ENCODE data around the gene TMEM150C.
"Not testable (repeated sequence)": the region's sequence is repeated elsewhere in the genome, so short reads cannot be mapped to it uniquely, and the experiment has no call there.

TMEM150C gene

GRCh38 chr4:82510216-82510615 lies 51.6 kb downstream of the TMEM150C start:
- DNase-seq, result no peak

- no peak for DNase-seq
Observed at GRCh38 chr4:82508806-82509428, 52.9 kb downstream of the TMEM150C start.

GRCh38 chr4:82508011-82508410 lies 53.8 kb downstream of the TMEM150C start:
- DNase-seq, result no peak

- DNase-seq, result no peak
Observed at GRCh38 chr4:82501154-82501442, 60.7 kb downstream of the TMEM150C start.

- no peak for DNase-seq
Observed at GRCh38 chr4:82500435-82501153, 61.2 kb downstream of the TMEM150C start.

- DNase-seq, result no peak
Observed at GRCh38 chr4:82499738-82500434, 61.9 kb downstream of the TMEM150C start.

- no peak for DNase-seq
Observed at GRCh38 chr4:82496349-82496748, 65.4 kb downstream of the TMEM150C start.

- no peak for DNase-seq
Observed at GRCh38 chr4:82495666-82496065, 66.1 kb downstream of the TMEM150C start.

- no peak for DNase-seq
Observed at GRCh38 chr4:82493721-82494425, 67.9 kb downstream of the TMEM150C start.

- DNase-seq, result no peak
Observed at GRCh38 chr4:82491251-82491960, 70.4 kb downstream of the TMEM150C start.

GRCh38 chr4:82489987-82490386 lies 71.8 kb downstream of the TMEM150C start:
- no peak for DNase-seq

- no peak for DNase-seq
Observed at GRCh38 chr4:82489076-82489475, 72.7 kb downstream of the TMEM150C start.

- no peak for DNase-seq
Observed at GRCh38 chr4:82484996-82485783, 76.6 kb downstream of the TMEM150C start.

GRCh38 chr4:82482387-82482786 lies 79.4 kb downstream of the TMEM150C start:
- no peak for DNase-seq

- no peak for DNase-seq
Observed at GRCh38 chr4:82481506-82481840, 80.3 kb downstream of the TMEM150C start.

- no peak for DNase-seq
Observed at GRCh38 chr4:82480771-82481505, 80.8 kb downstream of the TMEM150C start.

GRCh38 chr4:82479562-82479961 lies 82.2 kb downstream of the TMEM150C start:
- no peak for DNase-seq

- DNase-seq, result not testable (repeated sequence)
Observed at GRCh38 chr4:82477469-82477868, 84.3 kb downstream of the TMEM150C start.

GRCh38 chr4:82475931-82476330 lies 85.9 kb downstream of the TMEM150C start:
- DNase-seq, result not testable (repeated sequence)

- DNase-seq, result no peak
Observed at GRCh38 chr4:82473621-82474164, 88.1 kb downstream of the TMEM150C start.

- DNase-seq, result not testable (repeated sequence)
Observed at GRCh38 chr4:82473080-82473479, 88.7 kb downstream of the TMEM150C start.

Data from CD4-positive, alpha-beta T cell treated with Interleukin-4 for 4 hours (primary cell).